ENCODE results near the gene KRTAP10-2.

The KRTAP10-2 gene

DNA sequence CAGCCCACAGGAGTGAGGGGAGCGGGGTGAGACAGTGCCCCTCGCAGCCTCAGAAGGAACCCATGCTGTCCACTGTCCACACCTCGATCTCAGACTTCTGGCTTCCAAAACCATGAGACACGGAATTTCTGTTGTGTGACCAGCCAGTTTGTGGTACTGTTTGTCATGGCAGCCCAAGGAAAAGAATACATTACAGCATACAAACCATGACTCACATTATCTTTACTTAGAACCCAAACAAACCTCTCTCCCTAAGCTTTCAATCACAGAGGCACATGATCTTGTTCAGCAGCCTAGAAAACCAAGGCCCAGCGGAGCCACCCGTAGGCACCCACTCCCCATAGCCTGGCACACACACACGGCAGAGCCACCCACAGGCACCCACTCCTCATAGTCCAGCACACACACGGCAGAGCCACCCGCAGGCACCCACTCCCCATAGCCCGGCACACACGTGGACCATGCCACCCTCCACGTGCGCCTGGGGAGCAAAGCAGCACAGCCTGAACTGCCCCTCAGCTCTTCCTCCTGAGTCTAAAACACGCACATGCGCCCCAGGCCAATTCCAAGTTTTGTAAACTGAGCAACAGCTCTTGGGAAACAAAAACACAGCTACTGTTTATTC is 21.8 kb upstream of the KRTAP10-2 start:
- no peaks in the 10 kb centered on the region for H3K27me3 ChIP-seq (ENCODE audit: control insufficient read depth, insufficient read depth, low read length)
- H3K79me2 ChIP-seq, result no peaks in the 10 kb centered on the region
- H2AFZ ChIP-seq, result no peak overlapping the region
- H3K9me3 ChIP-seq (ENCODE audit: control insufficient read depth, low read length), result no peaks in the 10 kb centered on the region
- no peak overlapping the region for H3K9ac ChIP-seq
- no peaks in the 10 kb centered on the region for H3K4me1 ChIP-seq
- no peak overlapping the region for H3K27ac ChIP-seq
- no peak overlapping the region for H3K4me3 ChIP-seq (ENCODE audit: low read depth, low read length)
- H3K36me3 ChIP-seq (ENCODE audit: control insufficient read depth, insufficient read depth, low read length), result no peaks in the 10 kb centered on the region
- TF ChIP-seq, protein P1, sequence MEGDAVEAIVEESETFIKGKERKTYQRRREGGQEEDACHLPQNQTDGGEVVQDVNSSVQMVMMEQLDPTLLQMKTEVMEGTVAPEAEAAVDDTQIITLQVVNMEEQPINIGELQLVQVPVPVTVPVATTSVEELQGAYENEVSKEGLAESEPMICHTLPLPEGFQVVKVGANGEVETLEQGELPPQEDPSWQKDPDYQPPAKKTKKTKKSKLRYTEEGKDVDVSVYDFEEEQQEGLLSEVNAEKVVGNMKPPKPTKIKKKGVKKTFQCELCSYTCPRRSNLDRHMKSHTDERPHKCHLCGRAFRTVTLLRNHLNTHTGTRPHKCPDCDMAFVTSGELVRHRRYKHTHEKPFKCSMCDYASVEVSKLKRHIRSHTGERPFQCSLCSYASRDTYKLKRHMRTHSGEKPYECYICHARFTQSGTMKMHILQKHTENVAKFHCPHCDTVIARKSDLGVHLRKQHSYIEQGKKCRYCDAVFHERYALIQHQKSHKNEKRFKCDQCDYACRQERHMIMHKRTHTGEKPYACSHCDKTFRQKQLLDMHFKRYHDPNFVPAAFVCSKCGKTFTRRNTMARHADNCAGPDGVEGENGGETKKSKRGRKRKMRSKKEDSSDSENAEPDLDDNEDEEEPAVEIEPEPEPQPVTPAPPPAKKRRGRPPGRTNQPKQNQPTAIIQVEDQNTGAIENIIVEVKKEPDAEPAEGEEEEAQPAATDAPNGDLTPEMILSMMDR (IDR thresholded peaks at IDR 0.05), result no peak
- no peak overlapping the region for H3K4me2 ChIP-seq (ENCODE audit: low read length)

DNA sequence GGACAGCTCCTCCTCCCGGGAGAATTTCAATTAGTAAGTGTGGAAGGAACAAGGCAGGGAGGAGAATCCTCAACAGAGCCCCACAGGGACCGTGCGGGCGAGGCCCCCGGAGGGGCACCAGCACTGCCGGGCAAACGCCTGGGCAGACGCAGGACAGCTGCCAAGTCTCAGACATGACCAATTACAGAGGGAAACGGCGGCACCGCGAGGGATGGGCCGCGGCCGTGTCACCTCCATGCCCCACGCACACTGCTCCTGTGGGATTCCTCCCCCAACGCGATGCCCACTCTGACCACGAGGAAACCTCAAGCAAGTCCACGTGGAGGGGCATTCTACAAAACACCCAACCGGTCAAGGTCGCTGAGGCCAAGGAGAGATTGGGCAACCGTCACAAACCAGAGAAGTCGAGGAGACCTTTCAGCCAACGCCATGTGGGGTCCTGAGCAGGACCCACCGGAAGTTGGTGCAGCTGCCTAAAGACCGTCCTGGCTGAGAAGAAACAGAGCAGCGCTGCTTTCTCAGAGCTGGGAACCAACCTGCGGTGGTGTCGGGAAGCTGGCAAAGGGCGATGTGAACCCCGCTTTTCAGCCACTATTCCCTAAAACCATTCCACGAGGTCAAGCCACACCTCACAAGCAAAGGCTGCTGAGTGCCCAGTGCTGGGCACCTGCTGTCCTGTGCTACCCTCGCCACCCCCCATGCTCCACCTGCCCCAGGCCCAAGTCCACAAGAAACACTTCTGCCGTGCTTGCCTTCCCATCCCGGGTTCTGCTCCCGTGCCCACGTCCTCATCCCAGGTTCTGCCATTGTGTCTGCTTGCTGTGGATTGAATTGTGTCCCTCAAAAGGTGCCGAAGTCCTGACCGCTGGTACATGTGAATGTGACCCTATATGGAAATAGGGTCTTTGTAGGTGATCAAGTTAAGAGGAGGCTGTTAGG is 20.8 kb upstream of the KRTAP10-2 start:
- Histone ChIP-seq H3K27me3 (ENCODE audit: control insufficient read depth, insufficient read depth, low read length) (no peaks in the 10 kb centered on the region), H3K9ac (no peak overlapping the region), H3K4me1 (no peaks in the 10 kb centered on the region), H3K4me2 (ENCODE audit: low read length) (no peak overlapping the region), H3K4me3 (ENCODE audit: low read depth, low read length) (no peak overlapping the region), H3K9me3 (ENCODE audit: control insufficient read depth, low read length) (no peaks in the 10 kb centered on the region), H3K36me3 (ENCODE audit: control insufficient read depth, insufficient read depth, low read length) (no peaks in the 10 kb centered on the region), H3K27ac (no peak overlapping the region), H3K79me2 (no peaks in the 10 kb centered on the region), H2AFZ (no peak overlapping the region)
- TF ChIP-seq, protein P1 (IDR thresholded peaks at IDR 0.05), result no peak

DNA sequence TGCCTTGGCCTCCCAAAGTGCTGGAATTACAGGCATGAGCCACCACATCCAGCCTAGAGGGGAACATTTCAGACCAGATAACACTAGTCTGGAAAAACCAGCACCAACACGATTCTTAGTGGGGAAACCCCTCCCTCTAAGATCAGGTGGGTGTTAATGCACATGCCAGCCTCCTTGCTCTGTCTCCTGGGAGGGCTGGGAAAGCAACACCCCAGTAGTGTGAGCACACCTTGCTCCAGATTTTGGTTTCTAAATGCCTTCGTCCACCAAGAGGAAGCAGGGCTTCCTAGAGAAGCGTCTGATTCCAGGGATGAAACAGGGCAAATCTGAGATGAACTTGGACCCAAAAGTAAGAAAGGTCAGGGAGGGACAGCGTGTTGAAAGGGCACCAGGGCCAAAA is 20.0 kb upstream of the KRTAP10-2 start:
- H3K9ac ChIP-seq, result no peak overlapping the region
- H3K9me3 ChIP-seq (ENCODE audit: control insufficient read depth, low read length), result no peaks in the 10 kb centered on the region
- no peaks in the 10 kb centered on the region for H3K79me2 ChIP-seq
- TF ChIP-seq, protein P1 (IDR thresholded peaks at IDR 0.05), result no peak
- H2AFZ ChIP-seq, result no peak overlapping the region
- H3K4me1 ChIP-seq, result no peaks in the 10 kb centered on the region
- no peak overlapping the region for H3K4me2 ChIP-seq (ENCODE audit: low read length)
- H3K4me3 ChIP-seq (ENCODE audit: low read depth, low read length), result no peak overlapping the region
- no peaks in the 10 kb centered on the region for H3K36me3 ChIP-seq (ENCODE audit: control insufficient read depth, insufficient read depth, low read length)
- no peaks in the 10 kb centered on the region for H3K27me3 ChIP-seq (ENCODE audit: control insufficient read depth, insufficient read depth, low read length)
- H3K27ac ChIP-seq, result no peak overlapping the region

DNA sequence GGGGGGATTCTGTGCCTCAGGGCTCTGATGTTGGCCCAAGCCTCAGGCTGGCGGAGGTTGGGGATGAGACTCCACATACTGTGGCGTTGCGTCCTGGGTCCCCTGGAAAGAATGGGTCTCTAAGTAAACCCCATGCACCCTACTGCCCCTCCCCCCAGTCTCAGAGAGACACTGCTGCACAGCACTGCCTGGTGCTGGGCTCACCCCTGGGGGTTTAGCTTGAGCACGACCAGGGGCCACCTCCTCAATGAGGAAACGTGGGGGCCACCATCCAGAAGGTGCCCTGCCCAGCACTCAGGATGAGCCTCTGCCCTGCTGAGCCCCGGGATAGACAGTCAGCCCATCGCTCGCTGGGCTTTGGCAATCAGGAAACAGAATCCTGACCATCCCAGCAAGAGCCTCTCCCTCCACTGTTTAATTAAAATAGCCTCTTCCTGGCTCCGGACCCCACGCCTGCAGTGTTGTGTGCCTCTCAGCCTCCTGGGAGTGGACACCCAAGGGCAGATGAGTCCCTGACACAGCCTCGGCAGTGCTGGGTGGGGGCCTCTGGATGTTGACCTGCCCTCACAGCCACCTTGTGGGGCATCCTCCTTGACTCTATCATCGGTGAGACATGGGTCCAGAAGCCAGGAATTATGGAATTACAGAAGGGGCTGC is 18.7 kb upstream of the KRTAP10-2 start:
- no peaks in the 10 kb centered on the region for H3K27me3 ChIP-seq (ENCODE audit: control insufficient read depth, insufficient read depth, low read length)
- H3K4me3 ChIP-seq (ENCODE audit: low read depth, low read length), result no peak overlapping the region

More for the DNA sequence above, 18.7 kb upstream of the KRTAP10-2 start:
- TF ChIP-seq, protein P1 (IDR thresholded peaks at IDR 0.05), result no peak
- H3K36me3 ChIP-seq (ENCODE audit: control insufficient read depth, insufficient read depth, low read length), result no peaks in the 10 kb centered on the region
- no peak overlapping the region for H3K27ac ChIP-seq
- H3K9me3 ChIP-seq (ENCODE audit: control insufficient read depth, low read length), result no peaks in the 10 kb centered on the region
- no peak overlapping the region for H3K4me2 ChIP-seq (ENCODE audit: low read length)
- H3K9ac ChIP-seq, result no peak overlapping the region
- no peaks in the 10 kb centered on the region for H3K79me2 ChIP-seq
- no peak overlapping the region for H2AFZ ChIP-seq
- no peaks in the 10 kb centered on the region for H3K4me1 ChIP-seq

Measured in parathyroid adenoma (tissue), 2 donors.